PFSK-1 (cell line): ENCODE results near the gene PCDHGA7.

Experiments
- FOXP2 ChIP-seq: optimal IDR thresholded peaks from 2 replicates; pipeline ENCODE3; 2011; ENCODE audit warnings: borderline replicate concordance, control low read depth, inconsistent platforms; ENCODE audit not compliant: insufficient read depth; ENCODE audit errors: extremely low read length, extremely low read depth
- POLR2AphosphoS5 ChIP-seq: IDR thresholded peaks from 2 replicates; pipeline ENCODE4 v1.6.1; 2012; ENCODE audit warnings: low read depth, mild to moderate bottlenecking, control low read depth, low read length, moderate library complexity
- REST ChIP-seq, 2 experiments: IDR thresholded peaks; 2 replicates each; pipeline versions ENCODE4 v1.6.1 to v1.8.0; 2011 to 2012; ENCODE audit warnings: low read depth in 2 of 2, low read length in 2 of 2, control low read depth in 1 of 2, inconsistent platforms in 1 of 2, mild to moderate bottlenecking in 1 of 2, moderate library complexity in 1 of 2; ENCODE audit not compliant: insufficient read depth in 1 of 2
- SIN3A ChIP-seq: IDR thresholded peaks from 2 replicates; pipeline ENCODE4 v1.6.1; 2012; ENCODE audit warnings: mild to moderate bottlenecking, low read length, moderate library complexity, borderline replicate concordance; ENCODE audit not compliant: insufficient read depth
- TAF1 ChIP-seq: IDR thresholded peaks from 2 replicates; pipeline ENCODE4 v1.6.1; 2012; ENCODE audit warnings: low read length, control low read depth, borderline replicate concordance; ENCODE audit not compliant: insufficient read depth

PCDHGA7 gene

GRCh38 chr5:141421489-141421855 is 38.9 kb downstream of the PCDHGA7 start:
- TF ChIP-seq SIN3A (no peak), TAF1 (no peak), FOXP2 (no peak), REST (IDR thresholded peaks at IDR 0.05; ENCODE audit: insufficient read depth in 1 of 2, low read depth in 2 of 2, low read length in 2 of 2) (no peak), POLR2AphosphoS5 (no peak)

DNA sequence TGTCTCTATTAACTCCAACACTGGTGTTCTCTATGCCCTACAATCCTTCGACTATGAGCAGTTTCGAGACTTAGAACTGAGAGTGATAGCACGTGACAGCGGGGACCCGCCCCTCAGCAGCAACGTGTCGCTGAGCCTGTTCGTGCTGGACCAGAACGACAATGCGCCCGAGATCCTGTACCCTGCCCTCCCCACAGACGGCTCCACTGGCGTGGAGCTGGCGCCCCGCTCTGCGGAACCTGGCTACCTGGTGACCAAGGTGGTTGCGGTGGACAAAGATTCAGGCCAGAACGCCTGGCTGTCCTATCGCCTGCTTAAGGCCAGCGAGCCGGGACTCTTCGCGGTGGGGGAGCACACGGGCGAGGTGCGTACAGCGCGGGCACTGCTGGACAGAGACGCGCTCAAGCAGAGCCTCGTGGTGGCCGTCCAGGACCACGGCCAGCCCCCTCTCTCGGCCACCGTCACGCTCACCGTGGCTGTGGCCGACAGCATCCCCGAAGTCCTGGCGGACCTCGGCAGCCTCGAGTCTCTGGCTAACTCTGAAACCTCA is 40.3 kb downstream of the PCDHGA7 start:
- no peak for TF ChIP-seq FOXP2
- no peak for TF ChIP-seq TAF1
- no peak for TF ChIP-seq REST (IDR thresholded peaks at IDR 0.05; ENCODE audit: insufficient read depth in 1 of 2, low read depth in 2 of 2, low read length in 2 of 2)
- TF ChIP-seq POLR2AphosphoS5 = no peak
- no peak for TF ChIP-seq SIN3A

- TF ChIP-seq FOXP2 = no peak
- TF ChIP-seq POLR2AphosphoS5 = no peak
- TF ChIP-seq REST (IDR thresholded peaks at IDR 0.05; ENCODE audit: insufficient read depth in 1 of 2, low read depth in 2 of 2, low read length in 2 of 2) = no peak
- no peak for TF ChIP-seq TAF1
- TF ChIP-seq SIN3A = no peak
Measured at GRCh38 chr5:141427783-141428426, 45.4 kb downstream of the PCDHGA7 start.

DNA sequence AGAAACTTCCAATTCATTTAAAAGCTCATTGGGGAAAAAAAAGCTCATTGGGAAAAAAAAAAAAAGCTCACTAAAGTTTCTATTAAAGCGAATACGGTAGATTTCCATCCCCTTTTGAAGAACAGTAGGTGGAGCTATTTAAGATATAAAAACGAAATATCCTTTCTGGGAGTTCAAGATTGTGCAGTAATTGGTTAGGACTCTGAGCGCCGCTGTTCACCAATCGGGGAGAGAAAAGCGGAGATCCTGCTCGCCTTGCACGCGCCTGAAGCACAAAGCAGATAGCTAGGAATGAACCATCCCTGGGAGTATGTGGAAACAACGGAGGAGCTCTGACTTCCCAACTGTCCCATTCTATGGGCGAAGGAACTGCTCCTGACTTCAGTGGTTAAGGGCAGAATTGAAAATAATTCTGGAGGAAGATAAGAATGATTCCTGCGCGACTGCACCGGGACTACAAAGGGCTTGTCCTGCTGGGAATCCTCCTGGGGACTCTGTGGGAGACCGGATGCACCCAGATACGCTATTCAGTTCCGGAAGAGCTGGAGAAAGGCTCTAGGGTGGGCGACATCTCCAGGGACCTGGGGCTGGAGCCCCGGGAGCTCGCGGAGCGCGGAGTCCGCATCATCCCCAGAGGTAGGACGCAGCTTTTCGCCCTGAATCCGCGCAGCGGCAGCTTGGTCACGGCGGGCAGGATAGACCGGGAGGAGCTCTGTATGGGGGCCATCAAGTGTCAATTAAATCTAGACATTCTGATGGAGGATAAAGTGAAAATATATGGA is 48.0 kb downstream of the PCDHGA7 start, which contains the start of gene PCDHGA12:
Gene PCDHGA12 (plus strand): TSS at position 176 of the 782 bp plus-strand sequence. CDS start 253 bp downstream, at position 429.
- no peak for TF ChIP-seq REST (IDR thresholded peaks at IDR 0.05; ENCODE audit: insufficient read depth in 1 of 2, low read depth in 2 of 2, low read length in 2 of 2)
- TF ChIP-seq SIN3A = no peak
- TF ChIP-seq POLR2AphosphoS5 = no peak
- no peak for TF ChIP-seq FOXP2
- no peak for TF ChIP-seq TAF1
